ENCODE data around the gene HABP4. TPM values are rescaled to one million over a fixed set of nuclear protein-coding genes. Genes with fewer than 3 reads are reported as not detected.

The HABP4 gene
- total RNA-seq, 1 experiment from 2014 or later = 9.8 TPM

- H3K27ac Mint-ChIP-seq = no peak overlapping the region
- peaks cover 23% of the 10 kb centered on the region for H3K36me3 Mint-ChIP-seq
- ChIA-PET POLR2A (no interaction called here), CTCF (interaction anchor here (1.3 to 1.5 kb wide), 2 partner anchors 27 to 98 kb away, joined by 3 to 4 read pairs; no protein-coding TSS in a partner anchor)
- no peak overlapping the region for H3K4me3 Mint-ChIP-seq
- no peaks in the 10 kb centered on the region for H3K9me3 Mint-ChIP-seq
- H3K27me3 Mint-ChIP-seq (ENCODE audit: low read depth) = no peaks in the 10 kb centered on the region
- ATAC-seq (no peak), DNase-seq (ENCODE audit: low spot score) (no peak)
- TF ChIP-seq ZBTB21 (CRISPR knock-in tag; IDR thresholded peaks at IDR 0.05; ENCODE audit: borderline replicate concordance) (no peak), NFE2L1 (CRISPR knock-in tag; IDR thresholded peaks at IDR 0.05) (no peak), FOXP1 (CRISPR knock-in tag; IDR thresholded peaks at IDR 0.05; ENCODE audit: borderline replicate concordance) (no peak), ETV6 (CRISPR knock-in tag; IDR thresholded peaks at IDR 0.05) (no peak), NFATC4 (CRISPR knock-in tag; IDR thresholded peaks at IDR 0.05) (no peak), ZNF281 (CRISPR knock-in tag; IDR thresholded peaks at IDR 0.05) (no peak), GTF2I (CRISPR knock-in tag; conservative IDR thresholded peaks at IDR 0.05) (no peak)
- TF ChIP-seq, protein P1, sequence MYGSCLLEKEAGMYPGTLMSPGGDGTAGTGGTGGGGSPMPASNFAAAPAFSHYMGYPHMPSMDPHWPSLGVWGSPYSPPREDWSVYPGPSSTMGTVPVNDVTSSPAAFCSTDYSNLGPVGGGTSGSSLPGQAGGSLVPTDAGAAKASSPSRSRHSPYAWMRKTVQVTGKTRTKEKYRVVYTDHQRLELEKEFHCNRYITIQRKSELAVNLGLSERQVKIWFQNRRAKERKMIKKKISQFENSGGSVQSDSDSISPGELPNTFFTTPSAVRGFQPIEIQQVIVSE (CRISPR knock-in tag; IDR thresholded peaks at IDR 0.05; ENCODE audit: borderline replicate concordance) = no peak
- TF ChIP-seq, protein P2, sequence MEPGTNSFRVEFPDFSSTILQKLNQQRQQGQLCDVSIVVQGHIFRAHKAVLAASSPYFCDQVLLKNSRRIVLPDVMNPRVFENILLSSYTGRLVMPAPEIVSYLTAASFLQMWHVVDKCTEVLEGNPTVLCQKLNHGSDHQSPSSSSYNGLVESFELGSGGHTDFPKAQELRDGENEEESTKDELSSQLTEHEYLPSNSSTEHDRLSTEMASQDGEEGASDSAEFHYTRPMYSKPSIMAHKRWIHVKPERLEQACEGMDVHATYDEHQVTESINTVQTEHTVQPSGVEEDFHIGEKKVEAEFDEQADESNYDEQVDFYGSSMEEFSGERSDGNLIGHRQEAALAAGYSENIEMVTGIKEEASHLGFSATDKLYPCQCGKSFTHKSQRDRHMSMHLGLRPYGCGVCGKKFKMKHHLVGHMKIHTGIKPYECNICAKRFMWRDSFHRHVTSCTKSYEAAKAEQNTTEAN (CRISPR knock-in tag; IDR thresholded peaks at IDR 0.05) = no peak
- TF ChIP-seq, protein P3, sequence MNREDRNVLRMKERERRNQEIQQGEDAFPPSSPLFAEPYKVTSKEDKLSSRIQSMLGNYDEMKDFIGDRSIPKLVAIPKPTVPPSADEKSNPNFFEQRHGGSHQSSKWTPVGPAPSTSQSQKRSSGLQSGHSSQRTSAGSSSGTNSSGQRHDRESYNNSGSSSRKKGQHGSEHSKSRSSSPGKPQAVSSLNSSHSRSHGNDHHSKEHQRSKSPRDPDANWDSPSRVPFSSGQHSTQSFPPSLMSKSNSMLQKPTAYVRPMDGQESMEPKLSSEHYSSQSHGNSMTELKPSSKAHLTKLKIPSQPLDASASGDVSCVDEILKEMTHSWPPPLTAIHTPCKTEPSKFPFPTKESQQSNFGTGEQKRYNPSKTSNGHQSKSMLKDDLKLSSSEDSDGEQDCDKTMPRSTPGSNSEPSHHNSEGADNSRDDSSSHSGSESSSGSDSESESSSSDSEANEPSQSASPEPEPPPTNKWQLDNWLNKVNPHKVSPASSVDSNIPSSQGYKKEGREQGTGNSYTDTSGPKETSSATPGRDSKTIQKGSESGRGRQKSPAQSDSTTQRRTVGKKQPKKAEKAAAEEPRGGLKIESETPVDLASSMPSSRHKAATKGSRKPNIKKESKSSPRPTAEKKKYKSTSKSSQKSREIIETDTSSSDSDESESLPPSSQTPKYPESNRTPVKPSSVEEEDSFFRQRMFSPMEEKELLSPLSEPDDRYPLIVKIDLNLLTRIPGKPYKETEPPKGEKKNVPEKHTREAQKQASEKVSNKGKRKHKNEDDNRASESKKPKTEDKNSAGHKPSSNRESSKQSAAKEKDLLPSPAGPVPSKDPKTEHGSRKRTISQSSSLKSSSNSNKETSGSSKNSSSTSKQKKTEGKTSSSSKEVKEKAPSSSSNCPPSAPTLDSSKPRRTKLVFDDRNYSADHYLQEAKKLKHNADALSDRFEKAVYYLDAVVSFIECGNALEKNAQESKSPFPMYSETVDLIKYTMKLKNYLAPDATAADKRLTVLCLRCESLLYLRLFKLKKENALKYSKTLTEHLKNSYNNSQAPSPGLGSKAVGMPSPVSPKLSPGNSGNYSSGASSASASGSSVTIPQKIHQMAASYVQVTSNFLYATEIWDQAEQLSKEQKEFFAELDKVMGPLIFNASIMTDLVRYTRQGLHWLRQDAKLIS (CRISPR knock-in tag; IDR thresholded peaks at IDR 0.05; ENCODE audit: borderline replicate concordance) = no peak
- TF ChIP-seq, protein P4, sequence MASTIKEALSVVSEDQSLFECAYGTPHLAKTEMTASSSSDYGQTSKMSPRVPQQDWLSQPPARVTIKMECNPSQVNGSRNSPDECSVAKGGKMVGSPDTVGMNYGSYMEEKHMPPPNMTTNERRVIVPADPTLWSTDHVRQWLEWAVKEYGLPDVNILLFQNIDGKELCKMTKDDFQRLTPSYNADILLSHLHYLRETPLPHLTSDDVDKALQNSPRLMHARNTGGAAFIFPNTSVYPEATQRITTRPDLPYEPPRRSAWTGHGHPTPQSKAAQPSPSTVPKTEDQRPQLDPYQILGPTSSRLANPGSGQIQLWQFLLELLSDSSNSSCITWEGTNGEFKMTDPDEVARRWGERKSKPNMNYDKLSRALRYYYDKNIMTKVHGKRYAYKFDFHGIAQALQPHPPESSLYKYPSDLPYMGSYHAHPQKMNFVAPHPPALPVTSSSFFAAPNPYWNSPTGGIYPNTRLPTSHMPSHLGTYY (CRISPR knock-in tag; IDR thresholded peaks at IDR 0.05) = no peak
- H3K4me1 Mint-ChIP-seq = peaks cover 9% of the 10 kb centered on the region; the same call in 1 of the 2 replicates
Measured at GRCh38 chr9:96540106-96540505, 90.1 kb downstream of the HABP4 start.

Other genes with a start within 250 kb of the HABP4 start
- gene HSD17B3, start 148.0 kb upstream of the HABP4 start, total RNA-seq (2021) = not detected in 3 replicates
- 14.6 to 18.2 TPM (median 17.3 TPM) in 3 replicates for gene SLC35D2, start 66.5 kb upstream of the HABP4 start, total RNA-seq (2021)
- 6.3 to 7.5 TPM (median 7.4 TPM) in 3 replicates for gene ZNF367, start 31.8 kb upstream of the HABP4 start, total RNA-seq (2021)
- 57.1 to 61.7 TPM (median 58.5 TPM) in 3 replicates for gene CDC14B, start 169.7 kb downstream of the HABP4 start, total RNA-seq (2021)
- gene PRXL2C, start 205.1 kb downstream of the HABP4 start, total RNA-seq (2021) = 5.5 to 7.5 TPM (median 6.5 TPM) in 3 replicates